HCT116 (cell line): ENCODE data around the gene RAB4A. TPM values are rescaled to one million over a fixed set of nuclear protein-coding genes. Genes with fewer than 3 reads are reported as not detected.
A peak's percentile ranks its signal among the peaks of the same experiment; 100 is the strongest.

ENCODE experiments used
- ATAC-seq: fragments of 200-7000 bp; cut with Tn5 transposase; 2 replicates; pipeline ENCODE4 v1.9.1; 2020; ENCODE audit warnings: mild to moderate bottlenecking, moderate library complexity
- BruUV-seq: library from RNA; stranded (reverse); fragments of 400-500 nt; replicated peaks from 2 replicates; lab custom pipeline; 2021; lab: Mats Ljungman, UMichigan
- CTCF ChIA-PET: fragments of 300-600 bp; sonication (Branson Sonifier 250); formaldehyde crosslinking; loops from one replicate; lab custom pipeline; 2021; ENCODE audit warnings: antibody characterized with exemption; lab: Charles Lee
- POLR2A ChIA-PET: fragments of 300-600, 350-600 bp; sonication (Branson Sonifier 250); formaldehyde crosslinking; loops from one replicate; lab custom pipeline; 2021; ENCODE audit warnings: antibody characterized with exemption; lab: Charles Lee
- RAD21 ChIA-PET, 2 experiments: fragments of 300-600 bp; sonication (Branson Sonifier 250); formaldehyde crosslinking; loops; one replicate each; lab custom pipeline; 2023; ENCODE audit warnings: low total read pairs in 2 of 2; ENCODE audit not compliant: uncharacterized antibody in 2 of 2, unreplicated experiment in 2 of 2, low non-redundant PET in 1 of 2; lab: Charles Lee
- DNase-seq: peaks from one replicate; pipeline ENCODE4 v3.0.0-alpha.2; 2010; ENCODE audit warnings: low read depth, low spot score
- H2AFZ ChIP-seq: fragments of 200-600 bp; shearing (Covaris generic), sonication (generic); 2 replicates; pipeline ENCODE4 v1.6.1; 2017; ENCODE audit warnings: low read depth, mixed run types, mixed read lengths, antibody characterized with exemption, low read length; ENCODE audit not compliant: poor library complexity, severe bottlenecking
- H3K27ac ChIP-seq: 2 replicates; pipeline ENCODE4 v1.5.1; 2012; ENCODE audit warnings: low read depth, low read length
- H3K27me3 ChIP-seq: fragments of 200-600 bp; sonication (generic); 2 replicates; pipeline ENCODE4 v1.6.1; 2016; ENCODE audit warnings: mixed run types, low read length, mixed read lengths; ENCODE audit not compliant: insufficient read depth
- H3K36me3 ChIP-seq, 2 experiments: fragments of 200-500 bp in 1 of 2; fragments of 200-600 bp in 1 of 2; sonication (Bioruptor generic) in 1 of 2; sonication (generic) in 1 of 2; 2 replicates each; pipeline versions ENCODE4 v1.5.1 to v1.6.1; 2014 to 2016; ENCODE audit warnings: low read length in 2 of 2, inconsistent platforms in 1 of 2, mixed read lengths in 1 of 2, mixed run types in 1 of 2; ENCODE audit not compliant: insufficient read depth in 2 of 2, control insufficient read depth in 1 of 2
- H3K4me1 ChIP-seq, 2 experiments: fragments of 200-600 bp in 1 of 2; sonication (generic) in 1 of 2; 2 replicates each; pipeline versions ENCODE4 v1.5.1 to v1.6.1; 2012 to 2017; ENCODE audit warnings: low read length in 2 of 2, inconsistent platforms in 1 of 2, mild to moderate bottlenecking in 1 of 2, mixed read lengths in 1 of 2, mixed run types in 1 of 2, moderate library complexity in 1 of 2; ENCODE audit not compliant: insufficient read depth in 2 of 2, control insufficient read depth in 1 of 2
- H3K4me2 ChIP-seq: fragments of 200-600 bp; sonication (generic); 2 replicates; pipeline ENCODE4 v1.6.1; 2017; ENCODE audit warnings: mixed run types, low read length, mixed read lengths
- H3K4me3 ChIP-seq, 2 experiments: fragments of 200-600 bp in 1 of 2; sonication (generic) in 1 of 2; replicated peaks in 1 of 2; 2 replicates each; pipeline ENCODE4 v1.5.1; 2011 to 2016; ENCODE audit warnings: low read length in 2 of 2, control low read depth in 1 of 2, low read depth in 1 of 2, mild to moderate bottlenecking in 1 of 2, mixed read lengths in 1 of 2, mixed run types in 1 of 2
- H3K79me2 ChIP-seq: fragments of 200-600 bp; sonication (generic); 2 replicates; pipeline ENCODE4 v1.6.1; 2017; ENCODE audit warnings: mild to moderate bottlenecking, mixed run types, low read length, moderate library complexity, mixed read lengths; ENCODE audit not compliant: insufficient read depth
- H3K9ac ChIP-seq: fragments of 200-600 bp; sonication (generic); 2 replicates; pipeline ENCODE4 v1.6.1; 2016; ENCODE audit warnings: low read length, mixed read lengths
- H3K9me2 ChIP-seq: fragments of 200-600 bp; sonication (generic), shearing (Covaris generic); 2 replicates; pipeline ENCODE4 v1.6.1; 2017; ENCODE audit warnings: mixed run types, mild to moderate bottlenecking, moderate library complexity; ENCODE audit not compliant: insufficient read depth
- H3K9me3 ChIP-seq, 2 experiments: fragments of 200-500 bp in 1 of 2; fragments of 200-600 bp in 1 of 2; sonication (Bioruptor generic) in 1 of 2; sonication (generic) in 1 of 2; 2 replicates each; pipeline ENCODE4 v1.6.1; 2014 to 2017; ENCODE audit warnings: low read length in 2 of 2, mixed read lengths in 2 of 2, inconsistent platforms in 1 of 2, low read depth in 1 of 2, mild to moderate bottlenecking in 1 of 2, mixed run types in 1 of 2, moderate library complexity in 1 of 2; ENCODE audit not compliant: control insufficient read depth in 1 of 2, insufficient read depth in 1 of 2
- H4K20me1 ChIP-seq: fragments of 200-600 bp; sonication (generic), shearing (Covaris generic); 2 replicates; pipeline ENCODE4 v1.6.1; 2017; ENCODE audit warnings: mixed run types, mild to moderate bottlenecking, moderate library complexity; ENCODE audit not compliant: insufficient read depth
- CBX3 ChIP-seq: IDR thresholded peaks from 2 replicates; pipeline ENCODE4 v1.6.1; 2012; ENCODE audit warnings: low read depth
- CEBPB ChIP-seq: IDR thresholded peaks from 2 replicates; pipeline ENCODE4 v1.6.1; 2012; ENCODE audit warnings: low read depth
- CTCF ChIP-seq, 3 experiments: fragments of 200-600 bp in 1 of 3; sonication (generic) in 1 of 3; IDR thresholded peaks in 2 of 3; conservative IDR thresholded peaks in 1 of 3; 2 replicates each; pipeline ENCODE4 v1.5.1; 2012 to 2017; ENCODE audit warnings: low read depth in 2 of 3, low read length in 2 of 3, antibody characterized with exemption in 1 of 3, borderline replicate concordance in 1 of 3, control low read depth in 1 of 3, mild to moderate bottlenecking in 1 of 3, mixed read lengths in 1 of 3, mixed run types in 1 of 3, moderate library complexity in 1 of 3; ENCODE audit not compliant: insufficient read depth in 1 of 3
- EZH2 ChIP-seq: fragments of 200-600 bp; sonication (generic); IDR thresholded peaks from 2 replicates; pipeline ENCODE4 v1.6.1; 2017; ENCODE audit warnings: antibody characterized with exemption, mixed run types
- EZH2phosphoT487 ChIP-seq: fragments of 200-600 bp; IDR thresholded peaks from 2 replicates; pipeline ENCODE4 v1.6.1; 2018; ENCODE audit warnings: antibody characterized with exemption, borderline replicate concordance
- FOSL1 ChIP-seq: IDR thresholded peaks from 2 replicates; pipeline ENCODE4 v1.6.1; 2012; ENCODE audit warnings: low read depth
- JUND ChIP-seq: IDR thresholded peaks from 2 replicates; pipeline ENCODE4 v1.6.1; 2012
- MAX ChIP-seq: IDR thresholded peaks from 2 replicates; pipeline ENCODE4 v1.6.1; 2012
- POLR2A ChIP-seq: IDR thresholded peaks from 2 replicates; pipeline ENCODE4 v1.7.0; 2011; ENCODE audit warnings: borderline replicate concordance; ENCODE audit not compliant: insufficient read depth, insufficient read length; ENCODE audit errors: extremely low read depth
- POLR2AphosphoS5 ChIP-seq: IDR thresholded peaks from 2 replicates; pipeline ENCODE4 v1.6.1; 2011; ENCODE audit warnings: mild to moderate bottlenecking, low read depth, low read length, moderate library complexity
- RAD21 ChIP-seq: IDR thresholded peaks from 2 replicates; pipeline ENCODE4 v1.6.1; 2012; ENCODE audit warnings: low read depth, mild to moderate bottlenecking
- REST ChIP-seq: IDR thresholded peaks from 2 replicates; pipeline ENCODE4 v1.6.1; 2012; ENCODE audit warnings: low read depth
- SIN3A ChIP-seq: IDR thresholded peaks from 2 replicates; pipeline ENCODE4 v1.6.1; 2012; ENCODE audit warnings: low read depth
- SP1 ChIP-seq: IDR thresholded peaks from 2 replicates; pipeline ENCODE4 v1.6.1; 2012; ENCODE audit warnings: low read depth
- YY1 ChIP-seq: IDR thresholded peaks from 2 replicates; pipeline ENCODE4 v1.6.1; 2011; ENCODE audit warnings: low read length, low read depth, moderate library complexity, mild to moderate bottlenecking; ENCODE audit not compliant: insufficient replicate concordance; ENCODE audit errors: extremely low read depth
- ZFX ChIP-seq: fragments of 450-650 bp; IDR thresholded peaks from 2 replicates; pipeline ENCODE4 v1.6.1; 2017
- ZNF274 ChIP-seq: fragments of 200-500 bp; sonication (Bioruptor generic); IDR thresholded peaks from 2 replicates; pipeline ENCODE4 v1.6.1; 2014; ENCODE audit warnings: mild to moderate bottlenecking, low read depth, low read length, inconsistent platforms
- intact Hi-C: fragments of 100-400 bp; cut with micrococcal nuclease; formaldehyde crosslinking; loops from 2 replicates; pipeline ENCODE4 v1.10.0; 2022
- total RNA-seq: library from RNA; stranded (reverse); gene quantifications from one replicate; pipeline ENCODE4 v1.2.1, GENCODE V29; 2021; ENCODE audit not compliant: unreplicated experiment
- TF ChIP-seq, protein P1 (sequence below): IDR thresholded peaks from 2 replicates; pipeline ENCODE4 v1.6.1; 2012

The RAB4A gene
- total RNA-seq, 1 experiment from 2014 or later, result 101 TPM

DNA sequence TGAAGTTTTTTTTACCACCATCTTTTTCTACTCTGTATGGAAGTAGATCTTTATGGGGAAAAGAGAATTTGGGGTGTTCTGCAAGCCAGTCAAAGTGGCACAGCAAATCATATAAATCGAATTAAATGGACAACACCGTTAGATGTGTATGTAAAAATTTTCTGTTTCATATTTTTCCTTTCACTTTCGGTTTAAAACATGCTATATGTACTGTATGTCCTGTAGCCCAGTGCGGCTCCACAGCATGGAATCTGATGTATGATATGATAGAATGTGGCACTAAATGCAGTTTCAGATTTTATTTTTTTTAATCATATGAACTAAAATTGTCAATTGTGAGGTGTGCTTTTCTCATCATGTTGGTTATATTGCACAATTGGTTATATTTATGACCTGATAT, 32.9 kb downstream of the RAB4A start:
- ChIA-PET POLR2A (no interaction called here), CTCF (no interaction called here), RAD21 (no interaction called here)
- intact Hi-C loops, result no loop called here
- Histone ChIP-seq H3K27me3 (no peaks in the 10 kb centered on the region), H3K4me1 (no peaks in the 10 kb centered on the region), H3K79me2 (no peaks in the 10 kb centered on the region), H3K4me2 (no peak overlapping the region), H2AFZ (no peak overlapping the region), H3K36me3 (peaks cover 11 to 24% of the 10 kb centered on the region in 2 experiments; a peak in 3 of 4 replicates), H3K27ac (no peak overlapping the region), H3K9me3 (no peaks in the 10 kb centered on the region), H3K9ac (no peak overlapping the region), H3K9me2 (no peaks in the 10 kb centered on the region), H4K20me1 (no peaks in the 10 kb centered on the region), H3K4me3 (no peak overlapping the region)
- no peak for ATAC-seq
- no peak for DNase-seq
- BruUV-seq, result TSS peak; percentile 24
- TF ChIP-seq CBX3, result no peak
- no peak for TF ChIP-seq EZH2
- no peak for TF ChIP-seq SIN3A
- no peak for TF ChIP-seq FOSL1
- no peak for TF ChIP-seq POLR2A
- TF ChIP-seq MAX, result no peak

DNA sequence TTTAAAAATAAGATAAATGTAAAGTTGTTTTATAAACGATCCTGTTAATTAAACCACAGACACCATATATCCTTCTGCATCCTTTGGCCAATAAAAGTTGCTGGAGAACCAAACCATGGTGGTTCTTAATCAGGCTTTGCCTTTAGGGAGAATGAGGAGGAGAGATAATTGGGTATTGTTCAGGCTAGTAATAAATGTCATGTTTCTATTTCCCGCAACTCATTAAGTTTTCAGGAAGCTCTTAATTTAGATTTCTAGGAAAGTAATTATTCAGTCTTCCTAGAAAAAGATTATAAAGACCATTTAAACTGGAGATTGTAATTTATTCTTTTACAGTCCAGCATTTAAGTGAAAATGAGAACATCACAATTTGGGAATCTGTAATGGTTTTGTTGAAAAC, 34.5 kb downstream of the RAB4A start:
- ChIA-PET POLR2A (interaction anchor here (0.6 kb wide), 1 partner anchor 1626 kb away, joined by 4 read pairs; no protein-coding TSS in a partner anchor), CTCF (no interaction called here), RAD21 (no interaction called here)
- H3K9me3 ChIP-seq, result no peaks in the 10 kb centered on the region
- H4K20me1 ChIP-seq, result 0 out of 2 replicates have a peak, but pooled peaks cover 4% of the 10 kb centered on the region
- H3K79me2 ChIP-seq, result no peaks in the 10 kb centered on the region
- H2AFZ ChIP-seq, result no peak overlapping the region
- H3K36me3 ChIP-seq, result peaks cover 11 to 15% of the 10 kb centered on the region in 2 experiments; a peak in 3 of 4 replicates
- no peak for ATAC-seq
- H3K27ac ChIP-seq, result no peak overlapping the region
- no peaks in the 10 kb centered on the region for H3K9me2 ChIP-seq
- H3K4me1 ChIP-seq, result no peaks in the 10 kb centered on the region
- no TSS peak for BruUV-seq
- no peak for DNase-seq
- H3K4me2 ChIP-seq, result no peak overlapping the region
- no peaks in the 10 kb centered on the region for H3K27me3 ChIP-seq
- intact Hi-C loops, result no loop called here
- H3K9ac ChIP-seq, result no peak overlapping the region
- H3K4me3 ChIP-seq, result no peak overlapping the region
- TF ChIP-seq CTCF (IDR thresholded peaks at IDR 0.05 in 2 of 3, conservative IDR thresholded peaks at IDR 0.05 in 1 of 3; ENCODE audit: borderline replicate concordance in 1 of 3, insufficient read depth in 1 of 3, low read depth in 2 of 3, low read length in 2 of 3) (no peak), JUND (no peak), POLR2AphosphoS5 (no peak), CBX3 (no peak), SP1 (no peak), EZH2 (no peak), CEBPB (no peak), ZFX (no peak), RAD21 (no peak), EZH2phosphoT487 (no peak), REST (no peak), ZNF274 (no peak), YY1 (no peak), SIN3A (no peak)
- TF ChIP-seq, protein P1, sequence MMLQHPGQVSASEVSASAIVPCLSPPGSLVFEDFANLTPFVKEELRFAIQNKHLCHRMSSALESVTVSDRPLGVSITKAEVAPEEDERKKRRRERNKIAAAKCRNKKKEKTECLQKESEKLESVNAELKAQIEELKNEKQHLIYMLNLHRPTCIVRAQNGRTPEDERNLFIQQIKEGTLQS, result no peak
